GM18858 (cell line): ENCODE results near the gene DCTN3.

ENCODE experiments used
- ATAC-seq: cut with Tn5 transposase; IDR thresholded peaks from one replicate; pipeline ENCODE4 v1.9.1; 2021; ENCODE audit not compliant: unreplicated experiment

The DCTN3 gene

GRCh38 chr9:34591248-34591916 is 28.9 kb downstream of the DCTN3 start:
- ATAC-seq: no peak

- no peak for ATAC-seq
Measured at GRCh38 chr9:34590381-34591247, 29.7 kb downstream of the DCTN3 start.

GRCh38 chr9:34589636-34590380 is 30.5 kb downstream of the DCTN3 start, which contains the start of gene CNTFR:
Gene CNTFR (minus strand): TSS chr9:34589724. CDS start chr9:34568981, 20,743 bp downstream.
- ATAC-seq: no peak

- ATAC-seq: no peak
Measured at GRCh38 chr9:34588671-34589635, 31.3 kb downstream of the DCTN3 start.

GRCh38 chr9:34587271-34587670 is 33.0 kb downstream of the DCTN3 start:
- no peak for ATAC-seq

- ATAC-seq: no peak
Measured at GRCh38 chr9:34585946-34586669, 34.2 kb downstream of the DCTN3 start.

- ATAC-seq: no peak
Measured at GRCh38 chr9:34584970-34585369, 35.3 kb downstream of the DCTN3 start.

GRCh38 chr9:34582787-34583186 is 37.5 kb downstream of the DCTN3 start:
- no peak for ATAC-seq

- no peak for ATAC-seq
Measured at GRCh38 chr9:34581318-34581717, 39.0 kb downstream of the DCTN3 start.

GRCh38 chr9:34580358-34580757 is 39.9 kb downstream of the DCTN3 start:
- no peak for ATAC-seq

- no peak for ATAC-seq
Measured at GRCh38 chr9:34579808-34580163, 40.5 kb downstream of the DCTN3 start.

- no peak for ATAC-seq
Measured at GRCh38 chr9:34579104-34579807, 41.0 kb downstream of the DCTN3 start.

GRCh38 chr9:34578241-34579103 is 41.8 kb downstream of the DCTN3 start:
- ATAC-seq: no peak

GRCh38 chr9:34577400-34578240 is 42.7 kb downstream of the DCTN3 start:
- no peak for ATAC-seq

GRCh38 chr9:34576597-34577399 is 43.5 kb downstream of the DCTN3 start:
- ATAC-seq: no peak

- no peak for ATAC-seq
Measured at GRCh38 chr9:34575862-34576596, 44.3 kb downstream of the DCTN3 start.
